Neural progenitor cell (in vitro differentiated cells): ENCODE results near the gene NUDT8. TPM values are rescaled to one million over a fixed set of nuclear protein-coding genes. Genes with fewer than 3 reads are reported as not detected.

Experiments
- DNase-seq: peaks from one replicate; pipeline ENCODE4 v3.0.0-alpha.2; 2016; ENCODE audit warnings: low spot score
- H2AFZ ChIP-seq: fragments of 200-600 bp; sonication (generic); replicated peaks from 2 replicates; pipeline ENCODE4 v1.6.1; 2016; ENCODE audit warnings: antibody characterized with exemption
- H3F3A ChIP-seq: fragments of 200-600 bp; sonication (generic); 2 replicates; pipeline ENCODE4 v1.6.1; 2016; ENCODE audit warnings: antibody characterized with exemption, low read depth
- H3K27ac ChIP-seq: fragments of 200-600 bp; sonication (generic); 2 replicates; pipeline ENCODE4 v1.5.1; 2016; ENCODE audit warnings: mild to moderate bottlenecking
- H3K27me3 ChIP-seq: fragments of 200-600 bp; sonication (generic); 2 replicates; pipeline ENCODE4 v1.6.1; 2016; ENCODE audit warnings: mild to moderate bottlenecking, moderate library complexity
- H3K36me3 ChIP-seq: fragments of 200-600 bp; sonication (generic); 2 replicates; pipeline ENCODE4 v1.5.1; 2016
- H3K4me1 ChIP-seq: fragments of 200-600 bp; sonication (generic); 2 replicates; pipeline ENCODE4 v1.6.1; 2016; ENCODE audit warnings: mixed run types
- H3K4me2 ChIP-seq: fragments of 200-600 bp; sonication (generic); 2 replicates; pipeline ENCODE4 v1.6.1; 2016
- H3K4me3 ChIP-seq: fragments of 200-600 bp; sonication (generic); 2 replicates; pipeline ENCODE4 v1.5.1; 2016
- H3K79me2 ChIP-seq: fragments of 200-600 bp; sonication (generic); 2 replicates; pipeline ENCODE4 v1.6.1; 2016; ENCODE audit warnings: low read depth
- H3K9ac ChIP-seq: fragments of 200-600 bp; sonication (generic); 2 replicates; pipeline ENCODE4 v1.6.1; 2016
- H3K9me3 ChIP-seq: fragments of 200-600 bp; sonication (generic); 2 replicates; pipeline ENCODE4 v1.5.1; 2016; ENCODE audit warnings: low read depth
- H4K20me1 ChIP-seq: fragments of 200-600 bp; sonication (generic); 2 replicates; pipeline ENCODE4 v1.6.1; 2016; ENCODE audit warnings: low read depth
- H3K27ac Mint-ChIP-seq: 3 replicates; pipeline ENCODE4 v1.8.0; 2021; ENCODE audit warnings: mixed read lengths
- H3K27me3 Mint-ChIP-seq: 2 replicates; pipeline ENCODE4 v1.8.0; 2022; ENCODE audit warnings: low read depth, mild to moderate bottlenecking, inconsistent platforms, moderate library complexity, mixed read lengths; ENCODE audit not compliant: insufficient read depth
- H3K36me3 Mint-ChIP-seq: 3 replicates; pipeline ENCODE4 v1.8.0; 2021; ENCODE audit warnings: mixed read lengths
- H3K4me1 Mint-ChIP-seq: 3 replicates; pipeline ENCODE4 v1.8.0; 2021; ENCODE audit warnings: mixed read lengths
- H3K4me3 Mint-ChIP-seq: 3 replicates; pipeline ENCODE4 v1.8.0; 2021; ENCODE audit warnings: mild to moderate bottlenecking, moderate library complexity, mixed read lengths
- H3K9me3 Mint-ChIP-seq: 3 replicates; pipeline ENCODE4 v1.8.0; 2020; ENCODE audit warnings: mixed read lengths
- CTCF ChIP-seq: fragments of 200-600 bp; sonication (generic); IDR thresholded peaks from 2 replicates; pipeline ENCODE4 v1.5.1; 2017; ENCODE audit warnings: antibody characterized with exemption, mild to moderate bottlenecking
- EZH2 ChIP-seq: fragments of 200-600 bp; sonication (generic); IDR thresholded peaks from 2 replicates; pipeline ENCODE4 v1.6.1; 2017; ENCODE audit warnings: antibody characterized with exemption, mild to moderate bottlenecking, moderate library complexity
- EZH2phosphoT487 ChIP-seq: fragments of 200-600 bp; sonication (generic); IDR thresholded peaks from 2 replicates; pipeline ENCODE4 v1.6.1; 2017; ENCODE audit warnings: antibody characterized with exemption
- total RNA-seq: library from RNA; depleted of rRNA; stranded (reverse); fragments of >200 nt; gene quantifications from 2 replicates; pipeline ENCODE4 v1.2.3, GENCODE V29; 2015; ENCODE audit warnings: low replicate concordance

The NUDT8 gene
- total RNA-seq, 1 donor from 2014 or later = 1.6 TPM

GRCh38 chr11:67583247-67584204 lies 46.2 kb downstream of the NUDT8 start, which contains the start of gene GSTP1:
Gene GSTP1 (plus strand): TSS chr11:67583812. CDS start chr11:67583844, 32 bp downstream.
- H3K36me3 Mint-ChIP-seq = peaks cover 23% of the 10 kb centered on the region
- H3K27me3 Mint-ChIP-seq = peaks cover 16% of the 10 kb centered on the region
- peak within 1 kb of the TSS; percentile 94 for H3K4me3 Mint-ChIP-seq
- Histone ChIP-seq H3K4me1 (peaks cover 11% of the 10 kb centered on the region), H3K36me3 (no peaks in the 10 kb centered on the region), H3K9ac (peak within 1 kb of the TSS; percentile 82), H3K27me3 (peaks cover 41% of the 10 kb centered on the region), H3K4me2 (peak within 1 kb of the TSS; percentile 91), H3K27ac (no peak within 1 kb of the TSS), H2AFZ (no peak within 1 kb of the TSS), H3K4me3 (peak within 1 kb of the TSS; percentile 82), H4K20me1 (peaks cover 28% of the 10 kb centered on the region), H3F3A (peaks cover 33% of the 10 kb centered on the region), H3K79me2 (peaks cover 28% of the 10 kb centered on the region), H3K9me3 (no peaks in the 10 kb centered on the region)
- H3K4me1 Mint-ChIP-seq = peaks cover 57% of the 10 kb centered on the region
- H3K9me3 Mint-ChIP-seq = no peaks in the 10 kb centered on the region
- H3K27ac Mint-ChIP-seq = peak within 1 kb of the TSS; percentile 98
- no peak for TF ChIP-seq EZH2
- TF ChIP-seq EZH2phosphoT487 = no peak
- TF ChIP-seq CTCF = peak; percentile 84
- peak; percentile 96 for DNase-seq

- Mint-ChIP-seq H3K36me3 (peaks cover 17% of the 10 kb centered on the region), H3K9me3 (no peaks in the 10 kb centered on the region), H3K27ac (no peak overlapping the region), H3K4me1 (peaks cover 57% of the 10 kb centered on the region), H3K4me3 (peak overlapping the region; percentile 81), H3K27me3 (peaks cover 19% of the 10 kb centered on the region)
- H3K4me2 ChIP-seq = no peak overlapping the region
- no peak overlapping the region for H3K4me3 ChIP-seq
- peaks cover 26% of the 10 kb centered on the region for H3F3A ChIP-seq
- H2AFZ ChIP-seq = no peak overlapping the region
- H3K9me3 ChIP-seq = no peaks in the 10 kb centered on the region
- DNase-seq = no peak
- H3K27me3 ChIP-seq = peaks cover 41% of the 10 kb centered on the region
- TF ChIP-seq EZH2phosphoT487 (no peak), CTCF (no peak), EZH2 (no peak)
- H3K79me2 ChIP-seq = peaks cover 28% of the 10 kb centered on the region
- H3K36me3 ChIP-seq = no peaks in the 10 kb centered on the region
- no peak overlapping the region for H3K27ac ChIP-seq
- no peak overlapping the region for H3K9ac ChIP-seq
- peaks cover 28% of the 10 kb centered on the region for H4K20me1 ChIP-seq
- H3K4me1 ChIP-seq = peaks cover 11% of the 10 kb centered on the region
Observed at GRCh38 chr11:67582011-67582410, 47.7 kb downstream of the NUDT8 start.

GRCh38 chr11:67581469-67581868 lies 48.3 kb downstream of the NUDT8 start:
- Mint-ChIP-seq H3K27me3 (peaks cover 23% of the 10 kb centered on the region), H3K4me1 (peaks cover 62% of the 10 kb centered on the region), H3K27ac (peak overlapping the region; percentile 81)

More at GRCh38 chr11:67581469-67581868, 48.3 kb downstream of the NUDT8 start:
- Histone ChIP-seq H3K27ac (no peak overlapping the region), H4K20me1 (peaks cover 23% of the 10 kb centered on the region), H3K27me3 (peaks cover 41% of the 10 kb centered on the region), H3K9ac (no peak overlapping the region), H3K4me2 (peak overlapping the region; percentile 25), H3K9me3 (no peaks in the 10 kb centered on the region), H3K4me1 (peaks cover 11% of the 10 kb centered on the region), H3K79me2 (peaks cover 28% of the 10 kb centered on the region), H3K36me3 (no peaks in the 10 kb centered on the region), H2AFZ (no peak overlapping the region), H3K4me3 (no peak overlapping the region), H3F3A (peaks cover 21% of the 10 kb centered on the region)
- Mint-ChIP-seq H3K9me3 (no peaks in the 10 kb centered on the region), H3K36me3 (peaks cover 12% of the 10 kb centered on the region), H3K4me3 (peak overlapping the region; percentile 81)
- TF ChIP-seq EZH2 = no peak
- no peak for TF ChIP-seq EZH2phosphoT487
- no peak for TF ChIP-seq CTCF
- DNase-seq = peak; percentile 52
